ENCODE data around the gene EXOC2.

EXOC2 gene

GRCh38 chr6:473768-474452, 219.0 kb downstream of the EXOC2 start:
- Histone ChIP-seq H3K4me3 (ENCODE audit: low read length) (peak overlapping the region; percentile 30), H2AFZ (ENCODE audit: low read depth, low read length) (no peak overlapping the region), H3K4me2 (ENCODE audit: low read length) (peak overlapping the region; percentile 90), H3K79me2 (ENCODE audit: low read length) (peaks cover 33% of the 10 kb centered on the region), H3K36me3 (replicated peaks; ENCODE audit: low read depth, low read length) (no peaks in the 10 kb centered on the region), H3K9me3 (ENCODE audit: insufficient read depth, low read length) (no peaks in the 10 kb centered on the region), H4K20me1 (ENCODE audit: insufficient read depth, low read length) (no peaks in the 10 kb centered on the region), H3K27me3 (ENCODE audit: low read depth, low read length) (no peaks in the 10 kb centered on the region), H3K4me1 (ENCODE audit: low read length) (peaks cover 91% of the 10 kb centered on the region), H3K9ac (ENCODE audit: low read length) (peak overlapping the region; percentile 93), H3K27ac (ENCODE audit: low read length) (peak overlapping the region; percentile 98)
- TF ChIP-seq CTCF (IDR thresholded peaks at IDR 0.05; ENCODE audit: low read depth, low read length) (no peak), EZH2phosphoT487 (IDR thresholded peaks at IDR 0.05; ENCODE audit: low read depth) (no peak)

GRCh38 chr6:473356-473755, 219.6 kb downstream of the EXOC2 start:
- no peaks in the 10 kb centered on the region for H3K9me3 ChIP-seq (ENCODE audit: insufficient read depth, low read length)
- no peaks in the 10 kb centered on the region for H3K36me3 ChIP-seq (replicated peaks; ENCODE audit: low read depth, low read length)
- H3K4me1 ChIP-seq (ENCODE audit: low read length) = peaks cover 91% of the 10 kb centered on the region
- H3K4me3 ChIP-seq (ENCODE audit: low read length) = no peak overlapping the region
- peak overlapping the region; percentile 90; the same call in 1 of the 2 replicates for H3K4me2 ChIP-seq (ENCODE audit: low read length)
- H4K20me1 ChIP-seq (ENCODE audit: insufficient read depth, low read length) = no peaks in the 10 kb centered on the region
- TF ChIP-seq EZH2phosphoT487 (IDR thresholded peaks at IDR 0.05; ENCODE audit: low read depth) (no peak), CTCF (IDR thresholded peaks at IDR 0.05; ENCODE audit: low read depth, low read length) (no peak)
- no peaks in the 10 kb centered on the region for H3K27me3 ChIP-seq (ENCODE audit: low read depth, low read length)
- peak overlapping the region; percentile 93 for H3K9ac ChIP-seq (ENCODE audit: low read length)
- H3K79me2 ChIP-seq (ENCODE audit: low read length) = peaks cover 33% of the 10 kb centered on the region
- peak overlapping the region; percentile 98 for H3K27ac ChIP-seq (ENCODE audit: low read length)
- no peak overlapping the region for H2AFZ ChIP-seq (ENCODE audit: low read depth, low read length)

GRCh38 chr6:470901-471448, 222.0 kb downstream of the EXOC2 start:
- Histone ChIP-seq H3K9ac (ENCODE audit: low read length) (peak overlapping the region; percentile 95), H3K4me3 (ENCODE audit: low read length) (peak overlapping the region; percentile 38), H2AFZ (ENCODE audit: low read depth, low read length) (no peak overlapping the region), H3K27ac (ENCODE audit: low read length) (peak overlapping the region; percentile 98), H3K79me2 (ENCODE audit: low read length) (peaks cover 23% of the 10 kb centered on the region), H3K4me1 (ENCODE audit: low read length) (peaks cover 79% of the 10 kb centered on the region), H3K4me2 (ENCODE audit: low read length) (peak overlapping the region; percentile 75), H3K27me3 (ENCODE audit: low read depth, low read length) (no peaks in the 10 kb centered on the region), H3K36me3 (replicated peaks; ENCODE audit: low read depth, low read length) (no peaks in the 10 kb centered on the region), H4K20me1 (ENCODE audit: insufficient read depth, low read length) (no peaks in the 10 kb centered on the region), H3K9me3 (ENCODE audit: insufficient read depth, low read length) (no peaks in the 10 kb centered on the region)
- TF ChIP-seq CTCF (IDR thresholded peaks at IDR 0.05; ENCODE audit: low read depth, low read length) = no peak
- no peak for TF ChIP-seq EZH2phosphoT487 (IDR thresholded peaks at IDR 0.05; ENCODE audit: low read depth)

GRCh38 chr6:470051-470900, 222.7 kb downstream of the EXOC2 start:
- peaks cover 72% of the 10 kb centered on the region for H3K4me1 ChIP-seq (ENCODE audit: low read length)
- no peak overlapping the region for H2AFZ ChIP-seq (ENCODE audit: low read depth, low read length)
- peaks cover 16% of the 10 kb centered on the region for H3K79me2 ChIP-seq (ENCODE audit: low read length)
- peak overlapping the region; percentile 75 for H3K4me2 ChIP-seq (ENCODE audit: low read length)
- H3K27me3 ChIP-seq (ENCODE audit: low read depth, low read length) = no peaks in the 10 kb centered on the region
- H3K36me3 ChIP-seq (replicated peaks; ENCODE audit: low read depth, low read length) = no peaks in the 10 kb centered on the region
- peak overlapping the region; percentile 98 for H3K27ac ChIP-seq (ENCODE audit: low read length)
- no peaks in the 10 kb centered on the region for H4K20me1 ChIP-seq (ENCODE audit: insufficient read depth, low read length)
- peak overlapping the region; percentile 95 for H3K9ac ChIP-seq (ENCODE audit: low read length)
- peak overlapping the region; percentile 38 for H3K4me3 ChIP-seq (ENCODE audit: low read length)
- no peaks in the 10 kb centered on the region for H3K9me3 ChIP-seq (ENCODE audit: insufficient read depth, low read length)
- TF ChIP-seq CTCF (IDR thresholded peaks at IDR 0.05; ENCODE audit: low read depth, low read length) (no peak), EZH2phosphoT487 (IDR thresholded peaks at IDR 0.05; ENCODE audit: low read depth) (no peak)
